ENCODE results near the gene PID1. TPM values are rescaled to one million over a fixed set of nuclear protein-coding genes. Genes with fewer than 3 reads are reported as not detected.

PID1 gene
- total RNA-seq, 1 donor from 2014 or later, result not detected

GRCh38 chr2:229022652-229023051 lies 248.4 kb downstream of the PID1 start:
- TF ChIP-seq CTCF (IDR thresholded peaks at IDR 0.05), result no peak
- Mint-ChIP-seq H3K4me3 (no peak overlapping the region), H3K27me3 (no peaks in the 10 kb centered on the region), H3K4me1 (no peaks in the 10 kb centered on the region), H3K36me3 (ENCODE audit: low read depth) (no peaks in the 10 kb centered on the region), H3K27ac (no peak overlapping the region), H3K9me3 (peaks cover 8% of the 10 kb centered on the region)
- DNase-seq (no peak), ATAC-seq (ENCODE audit: low read depth) (no peak)
- ChIA-PET POLR2A (no interaction called here), CTCF (no interaction called here)
- intact Hi-C loops (cut with micrococcal nuclease), result no loop called here

DNA sequence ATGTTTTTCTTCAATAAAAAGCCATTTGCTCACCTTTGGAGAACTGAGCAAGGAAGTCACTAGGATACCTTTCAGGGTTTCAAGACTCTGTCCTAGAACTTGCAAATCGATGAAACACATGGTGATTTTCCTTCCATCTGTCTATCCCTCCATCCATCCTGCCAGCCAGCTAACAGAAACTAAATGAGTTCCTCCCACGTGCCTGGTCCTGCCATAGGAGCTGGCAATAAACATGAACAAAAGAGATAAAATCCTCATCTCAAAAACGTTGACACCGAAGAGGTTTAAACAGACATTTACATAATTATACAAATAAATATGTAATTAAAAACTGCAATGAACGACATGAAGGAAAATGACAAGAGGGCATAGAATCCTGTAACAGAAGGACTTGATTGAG lies 249.0 kb downstream of the PID1 start:
- H3K4me1 Mint-ChIP-seq, result no peaks in the 10 kb centered on the region
- peaks cover 8% of the 10 kb centered on the region for H3K9me3 Mint-ChIP-seq
- no peaks in the 10 kb centered on the region for H3K36me3 Mint-ChIP-seq (ENCODE audit: low read depth)
- intact Hi-C loops (cut with micrococcal nuclease), result no loop called here
- ChIA-PET CTCF (no interaction called here), POLR2A (no interaction called here)
- no peak overlapping the region for H3K4me3 Mint-ChIP-seq
- no peak for DNase-seq
- no peak for ATAC-seq (ENCODE audit: low read depth)
- H3K27ac Mint-ChIP-seq, result no peak overlapping the region
- no peaks in the 10 kb centered on the region for H3K27me3 Mint-ChIP-seq
- no peak for TF ChIP-seq CTCF (IDR thresholded peaks at IDR 0.05)

DNA sequence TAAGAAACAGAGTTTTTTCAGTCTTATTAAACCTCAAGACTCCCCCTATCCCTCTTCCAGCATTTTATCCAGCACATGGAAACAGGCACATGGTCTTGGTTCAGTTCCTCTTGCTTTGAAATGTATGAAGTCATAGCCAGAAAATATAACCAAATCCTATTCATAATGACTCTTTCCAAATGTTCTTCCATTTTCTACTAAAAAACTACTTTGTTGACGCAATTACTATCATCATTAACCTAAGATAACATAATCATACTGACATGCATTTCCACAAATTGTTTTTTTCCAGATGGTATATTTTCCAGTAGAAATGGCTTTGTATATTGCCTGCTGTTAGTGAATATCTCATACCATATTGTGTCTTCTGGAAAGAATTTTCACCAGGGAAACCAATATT lies 261.3 kb downstream of the PID1 start:
- H3K9me3 Mint-ChIP-seq, result peaks cover 5% of the 10 kb centered on the region
- intact Hi-C loops (cut with micrococcal nuclease), result no loop called here
- H3K27ac Mint-ChIP-seq, result no peak overlapping the region
- no peaks in the 10 kb centered on the region for H3K27me3 Mint-ChIP-seq
- DNase-seq (no peak), ATAC-seq (ENCODE audit: low read depth) (no peak)
- POLR2A ChIA-PET, result no interaction called here
- H3K4me1 Mint-ChIP-seq, result no peaks in the 10 kb centered on the region
- TF ChIP-seq CTCF (IDR thresholded peaks at IDR 0.05), result no peak
- H3K36me3 Mint-ChIP-seq (ENCODE audit: low read depth), result no peaks in the 10 kb centered on the region
- H3K4me3 Mint-ChIP-seq, result no peak overlapping the region
- CTCF ChIA-PET, result no interaction called here

- Mint-ChIP-seq H3K9me3 (peaks cover 18% of the 10 kb centered on the region), H3K4me1 (no peaks in the 10 kb centered on the region), H3K27me3 (no peaks in the 10 kb centered on the region), H3K36me3 (ENCODE audit: low read depth) (no peaks in the 10 kb centered on the region), H3K27ac (no peak overlapping the region), H3K4me3 (no peak overlapping the region)
- ATAC-seq (ENCODE audit: low read depth), result no peak
- ChIA-PET CTCF (no interaction called here), POLR2A (no interaction called here)
- no peak for TF ChIP-seq CTCF (IDR thresholded peaks at IDR 0.05)
- intact Hi-C loops (cut with micrococcal nuclease), result no loop called here
- DNase-seq, result no peak
These were observed 267.8 kb downstream of the PID1 start for GRCh38 chr2:229003256-229003655.

- intact Hi-C loops (cut with micrococcal nuclease), result no loop called here
- ATAC-seq (ENCODE audit: low read depth) (no peak), DNase-seq (no peak)
- no peaks in the 10 kb centered on the region for H3K27me3 Mint-ChIP-seq
- no peak overlapping the region for H3K4me3 Mint-ChIP-seq
- no peaks in the 10 kb centered on the region for H3K36me3 Mint-ChIP-seq (ENCODE audit: low read depth)
- H3K4me1 Mint-ChIP-seq, result no peaks in the 10 kb centered on the region
- no peak overlapping the region for H3K27ac Mint-ChIP-seq
- TF ChIP-seq CTCF (IDR thresholded peaks at IDR 0.05), result no peak
- CTCF ChIA-PET, result no interaction called here
- POLR2A ChIA-PET, result no interaction called here
- H3K9me3 Mint-ChIP-seq, result peaks cover 17% of the 10 kb centered on the region
These were observed 269.9 kb downstream of the PID1 start for GRCh38 chr2:229001196-229001595.

All from activated B cell treated with CpG ODN at 0.5 μM for 24 hours (primary cell).